Vagina (tissue), 2 donors: ENCODE results near the gene EMILIN1. TPM values are rescaled to one million over a fixed set of nuclear protein-coding genes. Genes with fewer than 3 reads are reported as not detected.
A peak's percentile ranks its signal among the peaks of the same experiment; 100 is the strongest.

Source experiments
- DNase-seq, 2 donors: peaks; one replicate each; pipeline ENCODE4 v3.0.0-alpha.2; 2017; ENCODE audit errors: extremely low spot score in 2 of 2
- H3K27ac ChIP-seq: fragments of 200-600 bp; sonication (generic); one replicate; pipeline ENCODE4 v1.5.1; 2019
- H3K27me3 ChIP-seq: fragments of 200-600 bp; sonication (generic); one replicate; pipeline ENCODE4 v1.5.1; 2019
- H3K36me3 ChIP-seq, 2 donors: fragments of 200-600 bp; sonication (generic); one replicate each; pipeline ENCODE4 v1.5.1; 2017 to 2019
- H3K4me1 ChIP-seq: fragments of 200-600 bp; sonication (generic); one replicate; pipeline ENCODE4 v1.5.1; 2019
- H3K4me3 ChIP-seq, 2 donors: fragments of 200-600 bp; sonication (generic); 1 replicate in 1 of 2; 2 replicates in 1 of 2; pipeline ENCODE4 v1.5.1; 2016 to 2019
- H3K9me3 ChIP-seq: fragments of 200-600 bp; sonication (generic); one replicate; pipeline ENCODE4 v1.5.1; 2019
- CTCF ChIP-seq, 3 experiments: fragments of 450-650 bp in 2 of 3; fragments of 200-600 bp in 1 of 3; sonication (generic) in 1 of 3; IDR thresholded peaks; one replicate each; pipeline ENCODE4 v1.5.1; 2017 to 2019; ENCODE audit warnings: antibody characterized with exemption in 3 of 3, mild to moderate bottlenecking in 2 of 3, moderate library complexity in 2 of 3
- POLR2A ChIP-seq, 2 donors: fragments of 450-650 bp; IDR thresholded peaks; one replicate each; pipeline ENCODE4 v1.6.1; 2017; ENCODE audit warnings: antibody characterized with exemption in 2 of 2, mild to moderate bottlenecking in 2 of 2, moderate library complexity in 2 of 2
- POLR2AphosphoS5 ChIP-seq, 2 donors: sonication (generic); formaldehyde crosslinking; IDR thresholded peaks; one replicate each; pipeline ENCODE4 v1.9.0; 2017; ENCODE audit warnings: antibody characterized with exemption in 2 of 2, mild to moderate bottlenecking in 2 of 2, low read depth in 1 of 2; ENCODE audit not compliant: insufficient read depth in 1 of 2
- intact Hi-C: fragments of 100-400 bp; cut with DNase I; formaldehyde crosslinking; loops from one replicate; pipeline ENCODE4 v1.15.1; 2023
- total RNA-seq: library from RNA; depleted of rRNA; stranded (reverse); fragments of >200 nt; gene quantifications from one replicate; pipeline ENCODE4 v1.2.3, GENCODE V29; 2016

The EMILIN1 gene
- total RNA-seq, 1 donor from 2014 or later, result 100 TPM

DNA sequence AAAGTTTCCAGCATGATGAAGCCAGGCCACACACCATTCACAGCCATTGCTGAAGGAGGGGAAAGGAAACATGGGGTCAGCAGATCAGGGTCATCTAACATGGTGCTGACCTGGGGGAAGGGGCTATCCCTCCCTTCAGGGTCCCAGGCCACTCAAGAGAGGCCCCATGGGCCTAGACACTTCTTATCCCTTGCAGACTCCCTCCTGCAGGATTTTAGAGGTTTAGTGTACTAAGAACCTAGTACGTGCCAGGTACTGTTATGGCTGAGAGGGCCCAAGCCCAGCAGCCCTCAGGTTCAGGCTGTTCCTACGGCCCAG lies 17.0 kb downstream of the EMILIN1 start:
- Histone ChIP-seq H3K4me1 (peaks cover 8% of the 10 kb centered on the region), H3K27ac (no peak overlapping the region)
- intact Hi-C loops, result loop anchor here (5.0 kb wide), 1 partner anchor 187 kb away; the partner anchor contains the start of gene TRIM54

GRCh38 chr2:27095745-27096651 lies 17.6 kb downstream of the EMILIN1 start:
- H3K27me3 ChIP-seq, result no peaks in the 10 kb centered on the region
- no peaks in the 10 kb centered on the region for H3K9me3 ChIP-seq
- DNase-seq, result no peak
- TF ChIP-seq POLR2AphosphoS5 (IDR thresholded peaks at IDR 0.05; ENCODE audit: insufficient read depth in 1 of 2, low read depth in 1 of 2) (peak in 1 of 2 donors; percentile 37), CTCF (IDR thresholded peaks at IDR 0.05) (no peak), POLR2A (IDR thresholded peaks at IDR 0.05) (no peak)
- peak overlapping the region; percentile 34 to 43 for H3K4me3 ChIP-seq
- no peak overlapping the region for H3K27ac ChIP-seq
- no peaks in the 10 kb centered on the region for H3K36me3 ChIP-seq
- intact Hi-C loops, result loop anchor here (2.0 to 5.0 kb wide), 2 partner anchors 73 to 186 kb away; partner anchors contain the start of gene TRIM54
- H3K4me1 ChIP-seq, result peaks cover 8% of the 10 kb centered on the region

More for the DNA sequence above, 17.0 kb downstream of the EMILIN1 start:
- no peak for DNase-seq
- Histone ChIP-seq H3K9me3 (no peaks in the 10 kb centered on the region), H3K4me3 (no peak overlapping the region), H3K27me3 (no peaks in the 10 kb centered on the region), H3K36me3 (no peaks in the 10 kb centered on the region)
- no peak for TF ChIP-seq POLR2AphosphoS5 (IDR thresholded peaks at IDR 0.05; ENCODE audit: insufficient read depth in 1 of 2, low read depth in 1 of 2)
- no peak for TF ChIP-seq POLR2A (IDR thresholded peaks at IDR 0.05)
- no peak for TF ChIP-seq CTCF (IDR thresholded peaks at IDR 0.05)

DNA sequence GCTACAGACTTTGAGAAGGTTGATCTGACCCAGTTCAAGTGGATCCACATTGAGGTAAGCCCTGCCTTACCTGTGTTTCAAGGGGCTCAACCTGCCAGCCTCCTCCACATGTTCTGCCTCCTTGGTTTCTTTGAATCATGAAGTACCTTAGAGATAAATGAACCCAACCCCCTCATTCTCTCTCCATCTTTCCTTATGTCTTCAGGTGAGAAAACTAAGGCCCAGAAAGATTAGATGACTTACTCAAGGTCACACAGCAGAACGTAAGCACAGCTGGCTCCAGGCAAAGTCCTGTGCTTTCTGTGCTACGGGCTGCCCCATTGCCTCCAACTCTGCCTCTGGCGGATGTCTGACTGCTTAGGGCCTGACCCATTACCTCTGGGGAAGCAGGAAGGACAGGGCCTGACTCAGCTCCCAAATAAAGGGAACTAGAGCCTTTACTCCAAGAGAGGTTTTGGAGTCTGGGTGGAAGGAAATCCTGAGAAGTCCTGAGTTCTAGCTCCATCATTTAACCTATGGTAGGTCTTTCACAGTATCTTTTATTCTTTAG lies 18.4 kb downstream of the EMILIN1 start:
- no peak for TF ChIP-seq CTCF (IDR thresholded peaks at IDR 0.05)
- TF ChIP-seq POLR2A (IDR thresholded peaks at IDR 0.05), result no peak
- TF ChIP-seq POLR2AphosphoS5 (IDR thresholded peaks at IDR 0.05; ENCODE audit: insufficient read depth in 1 of 2, low read depth in 1 of 2), result no peak
- no peak for DNase-seq
- Histone ChIP-seq H3K4me3 (no peak overlapping the region), H3K4me1 (peaks cover 8% of the 10 kb centered on the region), H3K27me3 (no peaks in the 10 kb centered on the region), H3K27ac (no peak overlapping the region), H3K9me3 (no peaks in the 10 kb centered on the region), H3K36me3 (no peaks in the 10 kb centered on the region)
- intact Hi-C loops, result loop anchor here (2.0 to 5.0 kb wide), 2 partner anchors 72 to 185 kb away; partner anchors contain the start of gene TRIM54

DNA sequence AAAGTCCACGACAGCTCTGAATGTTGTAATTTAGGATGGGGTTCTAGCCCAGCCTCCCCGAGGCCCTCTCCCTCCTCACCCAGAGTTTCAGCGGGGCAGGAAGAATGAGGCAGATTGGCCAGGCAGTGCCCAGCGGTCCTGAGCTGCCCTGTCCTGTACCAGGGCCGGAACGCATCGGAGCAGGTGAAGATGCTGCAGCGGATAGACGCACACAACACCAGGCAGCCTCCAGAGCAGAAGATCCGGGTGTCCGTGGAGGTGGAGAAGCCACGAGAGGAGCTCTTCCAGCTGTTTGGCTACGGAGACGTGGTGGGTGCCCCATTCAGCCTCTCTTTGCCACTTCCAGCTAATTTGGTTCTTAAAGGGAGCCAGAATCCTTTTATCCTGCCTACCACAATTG lies 18.9 kb downstream of the EMILIN1 start:
- H3K36me3 ChIP-seq, result no peaks in the 10 kb centered on the region
- H3K27ac ChIP-seq, result no peak overlapping the region
- intact Hi-C loops, result loop anchor here (2.0 to 5.0 kb wide), 2 partner anchors 71 to 185 kb away; partner anchors contain the start of gene TRIM54
- H3K27me3 ChIP-seq, result no peaks in the 10 kb centered on the region
- peaks cover 8% of the 10 kb centered on the region for H3K4me1 ChIP-seq
- no peak for TF ChIP-seq POLR2A (IDR thresholded peaks at IDR 0.05)
- H3K4me3 ChIP-seq, result no peak overlapping the region
- no peak for DNase-seq
- no peaks in the 10 kb centered on the region for H3K9me3 ChIP-seq

DNA sequence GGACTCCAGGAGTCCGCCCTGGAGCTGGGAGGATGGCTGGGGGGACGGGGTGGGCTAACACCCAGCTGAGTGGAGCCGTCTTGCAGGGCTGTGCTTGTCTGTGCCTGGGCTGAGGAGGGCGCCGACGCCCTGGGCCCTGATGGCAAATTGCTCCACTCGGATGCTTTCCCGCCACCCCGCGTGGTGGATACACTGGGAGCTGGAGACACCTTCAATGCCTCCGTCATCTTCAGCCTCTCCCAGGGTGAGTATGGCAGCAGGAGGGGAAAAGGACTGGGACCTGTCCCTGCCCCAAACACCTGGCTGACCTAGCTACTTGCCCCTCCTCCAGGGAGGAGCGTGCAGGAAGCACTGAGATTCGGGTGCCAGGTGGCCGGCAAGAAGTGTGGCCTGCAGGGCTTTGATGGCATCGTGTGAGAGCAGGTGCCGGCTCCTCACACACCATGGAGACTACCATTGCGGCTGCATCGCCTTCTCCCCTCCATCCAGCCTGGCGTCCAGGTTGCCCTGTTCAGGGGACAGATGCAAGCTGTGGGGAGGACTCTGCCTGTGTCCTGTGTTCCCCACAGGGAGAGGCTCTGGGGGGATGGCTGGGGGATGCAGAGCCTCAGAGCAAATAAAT lies 21.0 kb downstream of the EMILIN1 start:
- no peak for DNase-seq
- TF ChIP-seq POLR2AphosphoS5 (IDR thresholded peaks at IDR 0.05; ENCODE audit: insufficient read depth in 1 of 2, low read depth in 1 of 2) (no peak), CTCF (IDR thresholded peaks at IDR 0.05) (no peak), POLR2A (IDR thresholded peaks at IDR 0.05) (no peak)
- Histone ChIP-seq H3K27me3 (no peaks in the 10 kb centered on the region), H3K36me3 (no peaks in the 10 kb centered on the region), H3K4me3 (no peak overlapping the region), H3K4me1 (peaks cover 8% of the 10 kb centered on the region), H3K27ac (no peak overlapping the region), H3K9me3 (no peaks in the 10 kb centered on the region)
- intact Hi-C loops, result loop anchor here (5.0 kb wide), 1 partner anchor 183 kb away; the partner anchor contains the start of gene TRIM54
